Chondrocyte (in vitro differentiated cells): ENCODE results near the gene OVCA2. TPM values are rescaled to one million over a fixed set of nuclear protein-coding genes. Genes with fewer than 3 reads are reported as not detected.
A peak's percentile ranks its signal among the peaks of the same experiment; 100 is the strongest.

Experiments
- DNase-seq: peaks from one replicate; pipeline ENCODE4 v3.0.0; 2021; ENCODE audit warnings: mixed read lengths, low spot score
- H3K27ac Mint-ChIP-seq: one replicate; pipeline ENCODE4 v1.8.0; 2021; ENCODE audit warnings: mild to moderate bottlenecking, moderate library complexity, mixed read lengths; ENCODE audit not compliant: unreplicated experiment
- H3K27me3 Mint-ChIP-seq: 2 replicates; pipeline ENCODE4 v1.8.0; 2021; ENCODE audit warnings: low read depth, mixed read lengths
- H3K36me3 Mint-ChIP-seq: 2 replicates; pipeline ENCODE4 v1.8.0; 2021; ENCODE audit warnings: low read depth, mixed read lengths
- H3K4me1 Mint-ChIP-seq: 2 replicates; pipeline ENCODE4 v1.8.0; 2021; ENCODE audit warnings: low read depth, mild to moderate bottlenecking, mixed read lengths
- H3K4me3 Mint-ChIP-seq: one replicate; pipeline ENCODE4 v1.8.0; 2021; ENCODE audit warnings: mild to moderate bottlenecking, moderate library complexity, mixed read lengths; ENCODE audit not compliant: unreplicated experiment
- H3K9me3 Mint-ChIP-seq: 2 replicates; pipeline ENCODE4 v1.8.0; 2021; ENCODE audit warnings: low read depth, mixed read lengths
- CTCF ChIP-seq: fragments of 200-600 bp; sonication (generic); IDR thresholded peaks from 2 replicates; pipeline ENCODE4 v1.5.0; 2021; ENCODE audit warnings: antibody characterized with exemption, mild to moderate bottlenecking, moderate library complexity
- total RNA-seq: library from RNA; stranded (reverse); gene quantifications from 3 replicates; pipeline ENCODE4 v1.2.1, GENCODE V29; 2021

OVCA2 gene
- total RNA-seq, 1 donor from 2014 or later: 30.1 TPM

GRCh38 chr17:2037155-2037554 is 4.7 kb upstream of the OVCA2 start:
- no peaks in the 10 kb centered on the region for H3K27me3 Mint-ChIP-seq
- H3K4me1 Mint-ChIP-seq: peaks cover 11% of the 10 kb centered on the region
- DNase-seq: no peak
- peaks cover 10% of the 10 kb centered on the region for H3K36me3 Mint-ChIP-seq
- no peaks in the 10 kb centered on the region for H3K9me3 Mint-ChIP-seq
- no peak overlapping the region for H3K4me3 Mint-ChIP-seq
- no peak overlapping the region for H3K27ac Mint-ChIP-seq
- no peak for TF ChIP-seq CTCF

- H3K4me3 Mint-ChIP-seq: no peak overlapping the region
These were observed 1.5 kb upstream of the OVCA2 start for GRCh38 chr17:2040219-2040827.

GRCh38 chr17:2040942-2041560 is 771 bp upstream of the OVCA2 start:
- no peaks in the 10 kb centered on the region for H3K9me3 Mint-ChIP-seq
- H3K36me3 Mint-ChIP-seq: peaks cover 17% of the 10 kb centered on the region
- DNase-seq: no peak
- peak overlapping the region; percentile 77 for H3K27ac Mint-ChIP-seq
- H3K27me3 Mint-ChIP-seq: no peaks in the 10 kb centered on the region
- TF ChIP-seq CTCF: no peak
- H3K4me1 Mint-ChIP-seq: peaks cover 27% of the 10 kb centered on the region
- peak overlapping the region; percentile 92 for H3K4me3 Mint-ChIP-seq

More at GRCh38 chr17:2040219-2040827, 1.5 kb upstream of the OVCA2 start:
- DNase-seq: no peak
- no peak for TF ChIP-seq CTCF
- H3K27me3 Mint-ChIP-seq: no peaks in the 10 kb centered on the region
- H3K36me3 Mint-ChIP-seq: peaks cover 17% of the 10 kb centered on the region
- H3K27ac Mint-ChIP-seq: no peak overlapping the region
- H3K4me1 Mint-ChIP-seq: peaks cover 27% of the 10 kb centered on the region
- H3K9me3 Mint-ChIP-seq: no peaks in the 10 kb centered on the region

GRCh38 chr17:2042390-2042847 is 597 bp downstream of the OVCA2 start:
- Mint-ChIP-seq H3K9me3 (no peaks in the 10 kb centered on the region), H3K4me1 (peaks cover 27% of the 10 kb centered on the region), H3K27ac (peak overlapping the region; percentile 98), H3K4me3 (peak overlapping the region; percentile 92), H3K27me3 (no peaks in the 10 kb centered on the region), H3K36me3 (peaks cover 10% of the 10 kb centered on the region)
- no peak for DNase-seq
- no peak for TF ChIP-seq CTCF

- TF ChIP-seq CTCF: no peak
- H3K36me3 Mint-ChIP-seq: peaks cover 8% of the 10 kb centered on the region
- peaks cover 27% of the 10 kb centered on the region for H3K4me1 Mint-ChIP-seq
- no peaks in the 10 kb centered on the region for H3K9me3 Mint-ChIP-seq
- H3K4me3 Mint-ChIP-seq: peak overlapping the region; percentile 92
- H3K27ac Mint-ChIP-seq: peak overlapping the region; percentile 98
- no peak for DNase-seq
- H3K27me3 Mint-ChIP-seq: no peaks in the 10 kb centered on the region
These were observed 1.1 kb downstream of the OVCA2 start for GRCh38 chr17:2042933-2043332.
